GM21526 (cell line): ENCODE results near the gene B4GALT4.
"Not testable (repeated sequence)": the region's sequence is repeated elsewhere in the genome, so short reads cannot be mapped to it uniquely, and the experiment has no call there.

ENCODE experiments used
- ATAC-seq: cut with Tn5 transposase; IDR thresholded peaks from one replicate; pipeline ENCODE4 v1.9.1; 2021; ENCODE audit warnings: moderate library complexity; ENCODE audit not compliant: unreplicated experiment, low FRiP score

Gene B4GALT4

DNA sequence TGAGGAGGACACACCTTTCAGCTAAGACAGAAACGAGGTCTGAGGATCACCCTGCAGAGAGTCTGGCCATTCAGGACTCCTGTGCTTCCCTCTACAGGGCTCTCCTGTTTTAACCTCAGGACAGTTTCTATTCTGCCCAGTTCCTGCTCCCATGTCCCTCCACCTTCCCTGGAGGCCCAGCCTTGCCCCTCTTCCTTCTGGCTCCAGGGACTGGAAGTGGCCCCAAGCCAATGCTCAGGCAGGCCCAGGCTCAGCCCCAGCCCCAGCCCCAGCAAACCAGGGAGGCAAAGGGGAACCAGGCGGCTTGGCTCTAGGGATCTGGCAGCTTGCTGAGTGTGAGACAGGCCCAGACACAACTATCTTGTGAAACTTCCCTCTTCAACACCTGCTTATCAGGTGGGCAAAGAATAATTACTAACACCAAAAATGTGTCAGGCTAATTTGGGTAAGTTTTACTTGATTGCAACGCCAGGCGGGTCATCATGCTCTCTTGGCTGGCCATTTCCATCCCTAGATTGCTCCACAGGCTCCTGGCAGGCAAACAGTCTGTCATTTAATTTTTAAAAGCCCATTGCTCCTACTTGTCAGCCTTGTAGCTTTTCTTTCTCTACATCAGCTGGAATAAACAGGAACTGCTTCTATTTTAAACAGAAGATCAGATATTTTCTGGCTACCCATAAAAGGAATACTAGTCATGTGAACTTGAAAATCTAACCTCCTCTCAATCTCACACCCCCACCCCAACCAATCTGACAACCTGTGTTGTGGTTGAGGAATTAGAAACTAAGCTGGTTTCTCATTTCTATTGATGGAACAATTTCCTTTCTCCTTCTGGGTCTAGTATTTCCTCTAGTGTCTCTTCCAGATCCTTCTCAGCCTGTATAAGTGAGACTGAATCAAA, 33.8 kb downstream of the B4GALT4 start:
- no peak for ATAC-seq

- no peak for ATAC-seq
Measured at GRCh38 chr3:119205685-119206084, 35.0 kb downstream of the B4GALT4 start.

GRCh38 chr3:119205209-119205608, 35.5 kb downstream of the B4GALT4 start:
- ATAC-seq, result no peak

DNA sequence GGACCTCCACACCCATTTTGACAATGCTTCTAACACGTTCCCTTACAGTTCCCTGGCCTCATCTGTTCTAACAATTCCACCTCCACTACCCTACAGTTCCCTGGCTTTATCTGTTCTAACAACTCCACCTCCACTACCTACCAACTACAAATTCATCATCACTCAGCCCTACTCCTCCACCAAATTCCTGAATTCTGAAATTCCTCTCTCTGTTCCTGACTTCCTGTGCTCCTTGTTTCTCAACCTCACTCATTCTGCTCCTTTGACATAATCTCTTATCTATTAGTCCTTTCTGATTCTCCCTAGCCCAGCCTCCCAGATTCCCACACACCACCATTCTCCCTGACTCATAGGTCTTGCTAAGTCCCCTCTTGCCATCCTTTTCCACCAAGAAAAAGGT, 44.8 kb downstream of the B4GALT4 start:
- ATAC-seq, result no peak

- ATAC-seq, result no peak
Measured at GRCh38 chr3:119195151-119195476, 45.6 kb downstream of the B4GALT4 start.

GRCh38 chr3:119194237-119195150, 46.2 kb downstream of the B4GALT4 start:
- ATAC-seq, result no peak

DNA sequence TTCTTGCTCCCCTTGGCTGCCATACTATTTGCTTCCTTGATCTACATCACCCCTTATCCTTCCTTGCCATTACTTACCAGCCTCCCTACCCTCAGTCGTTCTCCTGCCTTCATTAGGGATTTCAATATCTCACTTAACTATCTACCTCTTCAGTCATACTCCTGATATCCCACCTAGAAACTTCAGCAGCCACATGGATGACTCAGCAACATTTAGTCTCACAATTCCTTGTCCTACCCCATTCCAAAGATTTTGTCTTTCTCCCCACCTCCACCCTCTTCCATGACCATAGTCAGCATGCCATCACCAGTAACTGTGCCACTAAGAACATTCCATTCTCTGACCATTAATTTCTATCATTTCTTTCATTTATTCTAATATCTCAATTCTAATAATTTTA, 48.9 kb downstream of the B4GALT4 start:
- no peak for ATAC-seq

- no peak for ATAC-seq
Measured at GRCh38 chr3:119187266-119187665, 53.4 kb downstream of the B4GALT4 start.

DNA sequence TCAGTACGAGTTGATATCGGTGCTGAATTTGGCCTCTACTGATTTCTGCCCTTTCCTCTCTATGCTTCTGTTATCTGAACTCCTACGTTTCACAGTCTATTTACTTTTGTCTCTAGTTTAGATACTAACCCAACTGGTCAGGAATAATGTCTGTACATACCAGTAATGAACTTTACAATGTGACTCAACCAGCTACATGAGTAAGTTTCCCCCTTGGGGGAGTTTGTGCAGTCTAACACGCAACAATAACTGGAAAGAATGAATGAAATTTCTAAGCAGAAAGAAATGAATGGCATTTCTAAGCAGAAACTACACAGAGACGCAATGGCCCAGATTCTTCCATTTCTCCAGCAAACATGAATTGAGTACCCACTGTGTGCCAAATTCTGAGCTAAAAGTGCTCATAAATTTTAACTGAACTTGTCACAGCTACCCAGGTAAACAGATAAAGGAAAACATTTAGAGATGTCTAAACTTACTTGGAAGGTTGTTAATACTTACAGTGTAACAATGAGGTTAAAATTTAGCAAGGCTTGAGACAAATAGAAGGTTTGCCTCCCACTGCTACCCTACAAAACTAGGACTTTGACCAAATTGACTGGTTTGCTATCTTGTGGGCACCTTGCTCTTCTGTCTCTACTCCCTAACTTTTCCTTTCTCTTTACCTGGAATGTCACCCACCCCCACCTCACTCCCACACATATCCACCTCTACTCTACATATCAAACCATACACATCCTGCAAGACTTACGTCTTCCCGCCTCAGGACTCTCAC, 55.7 kb downstream of the B4GALT4 start:
- no peak for ATAC-seq

GRCh38 chr3:119184111-119184510, 56.6 kb downstream of the B4GALT4 start:
- ATAC-seq, result no peak

DNA sequence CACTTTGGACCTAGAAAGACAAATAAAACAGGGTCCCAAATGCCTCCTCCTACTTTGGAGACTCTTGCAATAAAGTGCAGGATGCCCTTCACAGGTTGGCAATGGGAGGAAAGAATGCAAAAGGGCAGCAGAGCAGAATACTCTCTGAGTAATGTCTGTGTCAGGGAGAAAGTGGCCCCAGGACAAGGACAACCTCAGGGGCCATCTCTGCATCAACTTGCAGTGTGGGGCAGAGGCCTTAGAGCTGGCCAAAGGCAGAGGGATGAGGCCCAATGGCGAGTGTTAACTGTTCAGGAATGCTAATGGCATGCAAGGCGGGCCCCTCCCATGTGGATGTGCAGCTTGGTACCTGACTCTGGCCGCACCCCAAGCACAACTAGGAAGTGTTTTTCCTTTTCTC, 58.9 kb downstream of the B4GALT4 start:
- ATAC-seq, result no peak

DNA sequence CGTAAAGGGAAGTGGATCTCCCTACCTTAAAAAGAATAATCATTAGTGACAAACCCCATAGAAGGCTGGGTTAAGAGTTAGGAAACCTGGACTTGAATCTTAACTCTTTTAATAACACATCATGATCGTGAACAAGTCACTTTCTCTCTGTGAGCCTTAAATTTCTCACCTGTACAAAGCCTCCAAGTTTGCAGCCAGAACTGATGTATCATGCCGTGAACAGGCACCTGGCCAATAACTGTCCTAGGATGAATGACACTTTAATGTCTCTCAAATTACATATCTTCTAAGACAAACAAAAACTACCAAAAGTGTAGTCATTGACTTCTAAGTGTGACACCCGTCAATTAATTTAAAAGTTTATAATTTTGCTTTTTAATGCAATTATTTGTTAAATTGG, 63.4 kb downstream of the B4GALT4 start:
- no peak for ATAC-seq

- ATAC-seq, result no peak
Measured at GRCh38 chr3:119176778-119177177, 63.9 kb downstream of the B4GALT4 start.

DNA sequence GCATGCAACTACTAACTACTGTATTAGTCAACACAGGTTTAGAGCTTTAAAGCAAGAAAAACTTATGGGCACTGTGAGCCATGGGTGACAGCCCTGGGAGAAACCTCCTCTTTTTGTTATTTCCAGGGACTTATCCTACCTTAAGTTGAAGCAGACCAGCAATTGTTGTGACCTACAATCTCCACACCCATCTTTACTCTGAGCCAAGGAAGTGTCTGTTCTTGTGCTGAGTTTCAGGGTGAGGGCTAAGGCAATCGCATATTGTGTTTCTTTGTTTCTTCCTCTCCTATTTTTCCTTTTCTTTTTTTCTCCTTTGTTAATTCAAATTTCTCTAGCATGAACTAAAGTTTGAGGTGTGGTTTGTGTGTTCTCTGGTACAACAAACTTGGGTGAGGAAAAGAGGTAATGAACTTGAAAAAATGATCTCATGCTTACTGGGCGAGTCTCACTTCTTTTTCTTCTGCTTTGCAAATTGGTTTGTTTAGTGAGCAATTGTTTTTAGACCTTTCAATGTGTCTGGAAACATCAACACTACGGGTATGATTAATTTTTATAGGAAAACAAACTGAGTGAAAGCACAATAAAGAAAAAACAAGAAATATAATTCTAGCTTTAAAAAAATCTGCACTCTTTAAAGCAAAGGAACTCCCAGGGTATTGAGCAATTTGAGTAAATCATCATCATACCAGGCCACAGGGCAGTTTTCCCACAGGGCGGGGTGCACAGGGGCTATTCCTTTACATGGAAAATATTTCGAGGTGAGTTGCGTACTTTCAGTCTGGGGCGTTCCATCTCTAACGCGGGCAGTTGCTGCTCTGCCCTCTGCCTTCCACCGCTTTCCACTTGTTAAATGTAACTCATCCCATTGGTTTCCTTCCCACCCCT, 64.6 kb downstream of the B4GALT4 start:
- ATAC-seq, result no peak

GRCh38 chr3:119173325-119173724, 67.4 kb downstream of the B4GALT4 start, which contains the start of gene UPK1B:
UPK1B (plus strand) TSS chr3:119173598; CDS start chr3:119186742, 13,144 bp downstream.
- ATAC-seq, result no peak

- ATAC-seq, result no peak
Measured at GRCh38 chr3:119170821-119171220, 69.9 kb downstream of the B4GALT4 start.

- ATAC-seq, result not testable (repeated sequence)
Measured at GRCh38 chr3:119164745-119165144, 75.9 kb downstream of the B4GALT4 start.
